Right lung (tissue), 5 donors: Measurements from ENCODE around the gene UBAP2L. TPM values are rescaled to one million over a fixed set of nuclear protein-coding genes. Genes with fewer than 3 reads are reported as not detected.
"Not testable (repeated sequence)": the region's sequence is repeated elsewhere in the genome, so short reads cannot be mapped to it uniquely, and the experiment has no call there.

ENCODE experiments used
- DNase-seq, 2 donors: peaks; one replicate each; pipeline ENCODE4 v3.0.0-alpha.2; 2013
- polyA plus RNA-seq, 5 donors: library from polyadenylated mRNA; unstranded; fragments of 120-200 nt; gene quantifications; one replicate each; pipeline versions ENCODE4 v1.2.1 to v1.2.3, GENCODE V29; 2013; ENCODE audit warnings: inconsistent platforms in 1 of 5, low replicate concordance in 1 of 5; ENCODE audit not compliant: insufficient read length in 5 of 5, insufficient read depth in 1 of 5

UBAP2L gene
- polyA plus RNA-seq, 5 donors = 146 to 182 (median 173) TPM

DNA sequence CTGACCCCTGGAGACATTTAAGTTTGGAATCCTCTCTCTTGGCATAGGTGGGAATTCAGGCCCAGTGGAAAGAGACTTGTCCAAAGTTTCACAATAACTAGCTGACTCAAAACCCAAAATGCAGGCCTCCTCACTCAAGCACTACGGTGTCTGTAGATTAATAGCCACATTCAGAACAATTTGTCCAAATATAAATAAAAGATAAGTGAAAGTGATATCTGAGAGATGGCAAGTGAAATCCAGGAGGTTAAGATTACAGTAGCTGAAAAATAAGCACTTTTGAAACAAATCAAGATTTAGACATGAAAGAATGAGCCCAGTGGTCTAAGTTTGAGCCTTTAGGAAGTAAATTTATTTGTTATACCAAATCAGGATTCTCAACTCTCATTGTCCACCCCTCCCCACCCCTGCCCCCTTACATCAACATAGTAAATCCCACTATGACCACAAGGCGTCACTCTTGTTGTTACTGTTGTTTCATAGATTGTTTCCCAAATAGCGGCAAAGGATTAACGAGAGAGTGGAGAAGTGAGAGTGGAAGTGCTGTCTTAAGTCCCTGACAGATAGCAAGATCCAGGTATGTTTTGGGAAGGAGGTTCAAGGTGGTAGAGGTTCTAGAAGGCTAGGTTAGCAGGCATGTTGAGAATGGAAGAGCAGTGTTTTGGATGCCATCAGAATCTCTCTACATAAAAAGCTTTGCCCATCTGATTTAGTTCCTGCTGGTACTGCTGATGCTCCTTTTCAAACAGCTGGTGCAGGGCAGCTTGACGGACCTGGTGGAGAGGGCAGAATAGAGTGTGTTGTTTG is 21.8 kb upstream of the UBAP2L start:
- DNase-seq = peak; percentile 38 to 55

- no peak for DNase-seq
Measured at GRCh38 chr1:154199563-154199879, 21.2 kb upstream of the UBAP2L start.

- not testable (repeated sequence) for DNase-seq
Measured at GRCh38 chr1:154205778-154206177, 15.0 kb upstream of the UBAP2L start.

DNA sequence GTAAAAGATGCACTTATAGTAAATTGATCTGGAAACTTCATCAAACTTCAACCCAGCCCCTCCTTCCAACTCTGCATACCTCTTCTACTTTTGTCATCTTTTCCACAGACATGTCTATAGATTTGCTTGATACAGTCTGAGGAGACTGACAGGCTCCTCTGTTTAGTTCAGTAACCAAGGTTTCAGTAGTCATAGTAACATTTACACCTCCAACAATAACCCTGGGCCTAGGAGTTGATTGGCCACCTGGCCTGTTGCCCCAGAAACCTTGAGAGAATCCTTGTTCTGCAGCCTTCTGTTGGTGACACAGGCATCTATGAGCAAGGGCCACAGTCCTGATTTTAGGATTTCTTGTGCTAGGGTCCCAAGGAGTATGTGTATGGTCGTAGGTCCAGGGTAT is 14.6 kb upstream of the UBAP2L start, which contains the start of gene CFAP141:
Gene CFAP141, minus strand, starts transcription at position 138 of the 400 bp plus-strand sequence. Its CDS starts 26 bp downstream, at position 112.
- no peak for DNase-seq

GRCh38 chr1:154207262-154207661 is 13.5 kb upstream of the UBAP2L start:
- DNase-seq = no peak

GRCh38 chr1:154208677-154209388 is 11.9 kb upstream of the UBAP2L start:
- DNase-seq = no peak

DNA sequence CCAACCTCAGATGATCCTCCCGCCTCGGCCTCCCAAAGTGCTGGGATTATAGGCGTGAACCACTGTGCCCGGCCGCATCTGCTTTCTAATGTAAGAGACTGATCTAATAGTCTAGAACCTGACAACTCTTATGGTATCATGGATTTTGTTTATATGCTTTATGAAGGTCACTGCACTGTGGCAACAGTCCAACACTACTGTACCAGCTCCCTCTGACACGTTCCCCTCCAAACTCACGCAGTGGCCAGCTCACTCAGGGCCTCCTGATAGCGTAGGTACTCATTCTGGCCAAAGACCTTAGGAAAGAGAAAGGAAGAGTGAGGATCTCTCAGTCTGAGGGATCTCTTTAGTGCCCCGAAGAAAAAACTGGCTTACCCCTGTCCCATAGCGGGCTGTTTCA is 8.7 kb upstream of the UBAP2L start:
- DNase-seq = no peak

- no peak for DNase-seq
Measured at GRCh38 chr1:154213274-154213673, 7.5 kb upstream of the UBAP2L start.

- no peak for DNase-seq
Measured at GRCh38 chr1:154218545-154218944, 2.2 kb upstream of the UBAP2L start.

- DNase-seq = no peak
Measured at GRCh38 chr1:154219541-154219940, 1.2 kb upstream of the UBAP2L start.

GRCh38 chr1:154220970-154221277 is 169 bp downstream of the UBAP2L start:
- no peak for DNase-seq

DNA sequence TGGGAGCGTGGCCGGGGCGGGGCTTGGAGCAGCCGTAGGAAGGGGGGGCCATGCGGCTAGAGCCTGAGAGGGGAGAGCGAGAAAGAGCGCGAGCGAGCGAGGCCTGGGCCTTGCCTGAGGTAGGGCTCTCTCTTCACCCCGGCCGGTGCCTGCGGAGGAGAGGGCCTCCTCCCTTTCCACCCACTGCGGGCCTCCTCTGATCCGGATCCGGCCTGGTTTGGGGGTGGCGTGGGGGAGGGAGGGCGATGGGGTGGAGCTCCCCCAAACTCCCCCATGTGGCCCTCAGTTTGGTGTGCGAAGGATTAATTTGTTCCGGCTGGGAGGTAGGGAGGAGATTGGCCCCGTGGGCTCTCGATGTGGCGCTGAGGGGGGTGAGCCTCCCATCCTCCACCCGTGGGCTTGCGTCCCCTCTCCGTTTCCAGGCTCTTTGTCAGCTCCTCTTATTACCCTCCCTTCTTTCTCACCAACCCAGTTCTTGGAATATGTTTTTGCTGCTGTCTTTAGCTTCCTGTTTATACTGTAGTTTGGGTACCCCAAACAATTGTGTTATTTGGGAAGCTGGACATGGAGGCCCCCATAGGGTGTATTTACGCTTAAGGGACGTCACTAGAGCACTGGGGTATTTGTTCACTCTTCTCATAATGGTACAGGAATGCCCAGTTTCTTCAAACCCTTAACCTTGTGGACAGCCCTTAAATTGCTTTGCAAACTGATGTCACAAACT is 685 bp downstream of the UBAP2L start:
- DNase-seq = peak; percentile 57 to 68

DNA sequence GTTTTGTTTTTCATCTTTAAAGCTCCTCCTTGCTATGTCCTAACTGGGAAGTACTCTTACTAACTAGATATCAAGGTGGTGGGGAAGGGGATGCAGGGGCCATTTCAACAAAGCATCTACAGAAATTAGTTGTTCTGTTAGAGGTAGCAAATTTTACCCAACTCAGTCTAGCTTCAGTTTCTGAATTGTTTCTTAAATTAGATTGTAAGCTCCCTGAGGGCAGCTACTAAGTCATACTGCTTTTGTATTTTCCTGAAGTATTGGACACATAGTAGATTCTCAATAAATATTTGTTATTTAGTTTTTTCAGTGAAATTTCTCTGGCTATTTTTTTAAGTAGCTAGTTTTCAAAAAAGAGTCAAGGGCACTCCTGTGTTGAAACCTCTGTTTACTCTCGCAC is 1.8 kb downstream of the UBAP2L start:
- no peak for DNase-seq

DNA sequence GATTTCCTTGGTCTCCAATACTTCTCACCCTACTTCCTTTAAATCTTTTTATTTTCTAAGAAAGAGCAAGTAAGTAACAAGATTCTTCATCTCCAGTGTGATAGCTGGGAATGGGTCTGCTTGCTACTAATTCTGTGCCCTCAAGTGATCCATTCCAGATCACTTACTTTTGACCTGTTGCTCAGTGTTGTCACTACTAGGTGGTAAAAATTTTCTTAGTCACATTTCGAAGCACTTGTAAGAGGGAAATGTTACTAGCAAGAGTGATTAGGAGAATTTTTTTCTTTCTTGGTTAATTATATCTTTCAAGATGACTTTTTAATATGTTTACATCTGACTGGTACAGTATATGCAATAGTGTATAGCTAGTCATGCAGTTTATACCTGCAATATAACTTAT is 2.2 kb downstream of the UBAP2L start:
- no peak for DNase-seq

GRCh38 chr1:154223621-154224020 is 2.9 kb downstream of the UBAP2L start:
- DNase-seq = no peak

DNA sequence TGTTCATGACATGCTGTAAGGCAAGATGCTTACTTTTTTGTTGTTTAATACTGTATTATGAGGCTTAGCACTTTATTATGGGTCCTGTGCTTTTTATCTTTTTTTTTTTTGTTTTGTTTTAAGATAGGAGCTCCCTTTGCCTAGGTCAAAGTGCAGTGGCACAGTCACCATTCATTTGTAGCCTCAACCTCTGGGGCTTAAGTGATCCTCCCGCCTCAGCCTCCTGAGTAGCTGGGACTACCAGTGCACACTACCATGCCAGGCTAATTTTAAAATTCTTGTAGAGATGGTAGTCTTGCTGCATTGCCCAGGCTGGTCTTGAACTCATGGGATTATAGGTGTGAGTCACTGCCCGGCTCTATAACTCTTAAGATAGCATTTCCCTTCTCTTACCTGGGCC is 4.6 kb downstream of the UBAP2L start:
- DNase-seq = no peak

GRCh38 chr1:154231112-154231511 is 10.4 kb downstream of the UBAP2L start:
- not testable (repeated sequence) for DNase-seq

DNA sequence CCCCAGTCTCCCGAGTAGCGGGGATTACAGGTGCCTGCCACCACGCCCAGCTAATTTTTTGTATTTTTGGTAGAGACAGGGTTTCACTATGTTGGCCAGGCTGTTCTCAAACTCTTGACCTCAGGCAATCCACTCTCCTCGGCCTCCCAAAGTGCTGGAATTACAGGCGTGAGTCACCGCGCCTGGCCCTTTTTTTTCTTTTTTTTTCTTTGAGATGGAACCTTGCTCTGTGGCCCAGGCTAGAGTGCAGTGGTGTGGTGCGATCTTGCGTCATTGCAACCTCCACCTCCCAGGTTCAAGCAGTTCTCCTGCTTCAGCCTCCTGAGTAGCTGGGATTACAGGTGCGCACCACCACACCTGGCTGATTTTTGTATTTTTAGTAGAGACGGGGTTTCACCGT is 12.4 kb downstream of the UBAP2L start:
- DNase-seq = not testable (repeated sequence)

GRCh38 chr1:154236855-154237254 is 16.1 kb downstream of the UBAP2L start:
- no peak for DNase-seq

DNA sequence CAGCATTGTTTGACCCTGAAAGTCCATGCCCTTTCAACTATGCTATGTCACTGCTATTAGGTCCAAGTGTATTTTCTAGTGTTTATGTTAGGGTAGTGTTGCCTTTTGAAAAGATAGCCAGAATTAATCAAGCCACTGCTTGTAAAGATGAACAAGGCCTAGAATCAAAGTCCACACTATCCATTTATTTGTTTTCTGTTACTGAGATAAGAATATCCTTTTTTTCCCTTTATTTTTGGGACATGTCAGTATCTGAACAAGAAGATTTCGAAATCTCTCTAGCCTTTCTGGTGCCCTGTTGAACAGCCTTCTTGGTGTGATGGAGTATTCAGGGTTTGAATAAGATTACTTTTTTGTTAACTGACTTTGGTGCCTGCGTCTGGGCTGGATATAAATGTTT is 16.7 kb downstream of the UBAP2L start:
- DNase-seq = no peak

DNA sequence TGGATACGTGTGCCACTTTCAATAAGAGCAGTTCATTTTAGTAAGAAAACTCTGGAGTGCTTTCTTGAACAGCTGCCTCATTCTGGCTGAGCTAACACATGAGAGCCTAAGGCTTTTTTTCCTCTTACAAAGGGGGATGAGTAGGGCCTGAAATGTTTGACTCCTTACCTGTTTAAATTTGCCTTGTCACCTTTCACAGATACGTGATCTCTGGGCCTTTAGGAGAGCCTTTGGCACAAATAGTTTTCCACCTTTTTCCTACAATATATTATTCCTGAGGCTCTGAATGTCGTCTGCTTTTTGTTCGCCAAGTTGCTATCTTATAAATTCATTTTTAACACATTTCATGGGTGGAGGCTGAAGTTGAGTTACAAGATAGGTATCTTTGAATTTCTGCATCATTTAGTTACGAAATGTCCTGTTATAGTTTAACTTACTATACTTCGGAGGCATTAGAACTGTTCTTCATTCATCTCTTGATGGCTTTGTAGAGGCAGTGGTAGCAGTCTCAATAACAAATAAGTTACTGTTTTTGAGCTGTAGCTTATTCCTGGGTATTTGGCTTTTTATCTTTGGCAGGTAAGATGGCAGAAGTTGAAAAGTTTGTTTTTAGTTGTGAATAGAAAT is 17.2 kb downstream of the UBAP2L start:
- no peak for DNase-seq

DNA sequence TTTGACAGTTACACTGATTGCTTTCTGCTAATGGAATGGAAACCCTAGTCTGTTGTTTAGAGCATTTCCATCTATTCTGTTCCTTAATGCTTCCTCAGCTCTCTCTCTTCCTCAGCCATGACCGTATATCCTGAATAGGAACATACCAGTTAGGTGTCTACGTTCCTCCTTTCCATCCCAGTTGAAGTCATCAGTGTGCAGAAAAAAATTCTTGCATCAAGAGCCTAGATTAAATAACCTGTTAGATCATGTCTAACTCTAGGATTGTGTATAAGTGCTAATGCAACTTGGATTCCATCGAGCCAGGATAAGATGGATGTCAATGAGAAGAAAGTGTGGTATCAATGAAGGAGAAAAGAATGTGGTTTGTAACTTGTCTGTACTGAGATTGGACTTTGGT is 18.7 kb downstream of the UBAP2L start:
- DNase-seq = no peak
